HCT116 (cell line): ENCODE results near the gene KRT36. TPM values are rescaled to one million over a fixed set of nuclear protein-coding genes. Genes with fewer than 3 reads are reported as not detected.

Experiments used
- ATAC-seq: fragments of 200-7000 bp; cut with Tn5 transposase; 2 replicates; pipeline ENCODE4 v1.9.1; 2020; ENCODE audit warnings: mild to moderate bottlenecking, moderate library complexity
- BruUV-seq: library from RNA; stranded (reverse); fragments of 400-500 nt; replicated peaks from 2 replicates; lab custom pipeline; 2021; lab: Mats Ljungman, UMichigan
- CTCF ChIA-PET: fragments of 300-600 bp; sonication (Branson Sonifier 250); formaldehyde crosslinking; loops from one replicate; lab custom pipeline; 2021; ENCODE audit warnings: antibody characterized with exemption; lab: Charles Lee
- POLR2A ChIA-PET: fragments of 300-600, 350-600 bp; sonication (Branson Sonifier 250); formaldehyde crosslinking; loops from one replicate; lab custom pipeline; 2021; ENCODE audit warnings: antibody characterized with exemption; lab: Charles Lee
- RAD21 ChIA-PET, 2 experiments: fragments of 300-600 bp; sonication (Branson Sonifier 250); formaldehyde crosslinking; loops; one replicate each; lab custom pipeline; 2023; ENCODE audit warnings: low total read pairs in 2 of 2; ENCODE audit not compliant: uncharacterized antibody in 2 of 2, unreplicated experiment in 2 of 2, low non-redundant PET in 1 of 2; lab: Charles Lee
- DNase-seq: peaks from one replicate; pipeline ENCODE4 v3.0.0-alpha.2; 2010; ENCODE audit warnings: low read depth, low spot score
- H2AFZ ChIP-seq: fragments of 200-600 bp; shearing (Covaris generic), sonication (generic); 2 replicates; pipeline ENCODE4 v1.6.1; 2017; ENCODE audit warnings: low read depth, mixed run types, mixed read lengths, antibody characterized with exemption, low read length; ENCODE audit not compliant: poor library complexity, severe bottlenecking
- H3K27ac ChIP-seq: 2 replicates; pipeline ENCODE4 v1.5.1; 2012; ENCODE audit warnings: low read depth, low read length
- H3K27me3 ChIP-seq: fragments of 200-600 bp; sonication (generic); 2 replicates; pipeline ENCODE4 v1.6.1; 2016; ENCODE audit warnings: mixed run types, low read length, mixed read lengths; ENCODE audit not compliant: insufficient read depth
- H3K36me3 ChIP-seq, 2 experiments: fragments of 200-500 bp in 1 of 2; fragments of 200-600 bp in 1 of 2; sonication (Bioruptor generic) in 1 of 2; sonication (generic) in 1 of 2; 2 replicates each; pipeline versions ENCODE4 v1.5.1 to v1.6.1; 2014 to 2016; ENCODE audit warnings: low read length in 2 of 2, inconsistent platforms in 1 of 2, mixed read lengths in 1 of 2, mixed run types in 1 of 2; ENCODE audit not compliant: insufficient read depth in 2 of 2, control insufficient read depth in 1 of 2
- H3K4me1 ChIP-seq, 2 experiments: fragments of 200-600 bp in 1 of 2; sonication (generic) in 1 of 2; 2 replicates each; pipeline versions ENCODE4 v1.5.1 to v1.6.1; 2012 to 2017; ENCODE audit warnings: low read length in 2 of 2, inconsistent platforms in 1 of 2, mild to moderate bottlenecking in 1 of 2, mixed read lengths in 1 of 2, mixed run types in 1 of 2, moderate library complexity in 1 of 2; ENCODE audit not compliant: insufficient read depth in 2 of 2, control insufficient read depth in 1 of 2
- H3K4me2 ChIP-seq: fragments of 200-600 bp; sonication (generic); 2 replicates; pipeline ENCODE4 v1.6.1; 2017; ENCODE audit warnings: mixed run types, low read length, mixed read lengths
- H3K4me3 ChIP-seq, 2 experiments: fragments of 200-600 bp in 1 of 2; sonication (generic) in 1 of 2; replicated peaks in 1 of 2; 2 replicates each; pipeline ENCODE4 v1.5.1; 2011 to 2016; ENCODE audit warnings: low read length in 2 of 2, control low read depth in 1 of 2, low read depth in 1 of 2, mild to moderate bottlenecking in 1 of 2, mixed read lengths in 1 of 2, mixed run types in 1 of 2
- H3K79me2 ChIP-seq: fragments of 200-600 bp; sonication (generic); 2 replicates; pipeline ENCODE4 v1.6.1; 2017; ENCODE audit warnings: mild to moderate bottlenecking, mixed run types, low read length, moderate library complexity, mixed read lengths; ENCODE audit not compliant: insufficient read depth
- H3K9ac ChIP-seq: fragments of 200-600 bp; sonication (generic); 2 replicates; pipeline ENCODE4 v1.6.1; 2016; ENCODE audit warnings: low read length, mixed read lengths
- H3K9me2 ChIP-seq: fragments of 200-600 bp; sonication (generic), shearing (Covaris generic); 2 replicates; pipeline ENCODE4 v1.6.1; 2017; ENCODE audit warnings: mixed run types, mild to moderate bottlenecking, moderate library complexity; ENCODE audit not compliant: insufficient read depth
- H3K9me3 ChIP-seq, 2 experiments: fragments of 200-500 bp in 1 of 2; fragments of 200-600 bp in 1 of 2; sonication (Bioruptor generic) in 1 of 2; sonication (generic) in 1 of 2; 2 replicates each; pipeline ENCODE4 v1.6.1; 2014 to 2017; ENCODE audit warnings: low read length in 2 of 2, mixed read lengths in 2 of 2, inconsistent platforms in 1 of 2, low read depth in 1 of 2, mild to moderate bottlenecking in 1 of 2, mixed run types in 1 of 2, moderate library complexity in 1 of 2; ENCODE audit not compliant: control insufficient read depth in 1 of 2, insufficient read depth in 1 of 2
- H4K20me1 ChIP-seq: fragments of 200-600 bp; sonication (generic), shearing (Covaris generic); 2 replicates; pipeline ENCODE4 v1.6.1; 2017; ENCODE audit warnings: mixed run types, mild to moderate bottlenecking, moderate library complexity; ENCODE audit not compliant: insufficient read depth
- CBX3 ChIP-seq: IDR thresholded peaks from 2 replicates; pipeline ENCODE4 v1.6.1; 2012; ENCODE audit warnings: low read depth
- CEBPB ChIP-seq: IDR thresholded peaks from 2 replicates; pipeline ENCODE4 v1.6.1; 2012; ENCODE audit warnings: low read depth
- EGR1 ChIP-seq: IDR thresholded peaks from 2 replicates; pipeline ENCODE4 v1.6.1; 2012; ENCODE audit warnings: low read depth
- EZH2 ChIP-seq: fragments of 200-600 bp; sonication (generic); IDR thresholded peaks from 2 replicates; pipeline ENCODE4 v1.6.1; 2017; ENCODE audit warnings: antibody characterized with exemption, mixed run types
- POLR2A ChIP-seq: IDR thresholded peaks from 2 replicates; pipeline ENCODE4 v1.7.0; 2011; ENCODE audit warnings: borderline replicate concordance; ENCODE audit not compliant: insufficient read depth, insufficient read length; ENCODE audit errors: extremely low read depth
- RAD21 ChIP-seq: IDR thresholded peaks from 2 replicates; pipeline ENCODE4 v1.6.1; 2012; ENCODE audit warnings: low read depth, mild to moderate bottlenecking
- SIN3A ChIP-seq: IDR thresholded peaks from 2 replicates; pipeline ENCODE4 v1.6.1; 2012; ENCODE audit warnings: low read depth
- SRF ChIP-seq: IDR thresholded peaks from 2 replicates; pipeline ENCODE4 v1.6.1; 2012; ENCODE audit warnings: low read depth
- ZFX ChIP-seq: fragments of 450-650 bp; IDR thresholded peaks from 2 replicates; pipeline ENCODE4 v1.6.1; 2017
- intact Hi-C: fragments of 100-400 bp; cut with micrococcal nuclease; formaldehyde crosslinking; loops from 2 replicates; pipeline ENCODE4 v1.10.0; 2022
- total RNA-seq: library from RNA; stranded (reverse); gene quantifications from one replicate; pipeline ENCODE4 v1.2.1, GENCODE V29; 2021; ENCODE audit not compliant: unreplicated experiment
- TF ChIP-seq, protein P1 (sequence below): IDR thresholded peaks from 2 replicates; pipeline ENCODE4 v1.6.1; 2012
- TF ChIP-seq, protein P2 (sequence below): IDR thresholded peaks from 2 replicates; pipeline ENCODE4 v1.6.1; 2012
- TF ChIP-seq, protein P3 (sequence below), 3 experiments: fragments of 200-600 bp in 1 of 3; sonication (generic) in 1 of 3; IDR thresholded peaks in 2 of 3; conservative IDR thresholded peaks in 1 of 3; 2 replicates each; pipeline ENCODE4 v1.5.1; 2012 to 2017; ENCODE audit warnings: low read depth in 2 of 3, low read length in 2 of 3, antibody characterized with exemption in 1 of 3, borderline replicate concordance in 1 of 3, control low read depth in 1 of 3, mild to moderate bottlenecking in 1 of 3, mixed read lengths in 1 of 3, mixed run types in 1 of 3, moderate library complexity in 1 of 3; ENCODE audit not compliant: insufficient read depth in 1 of 3
- TF ChIP-seq, protein P4 (sequence below): IDR thresholded peaks from 2 replicates; pipeline ENCODE4 v1.6.1; 2011; ENCODE audit warnings: mild to moderate bottlenecking, low read length, moderate library complexity; ENCODE audit not compliant: insufficient replicate concordance; ENCODE audit errors: extremely low read depth

Gene KRT36
- total RNA-seq, 1 experiment from 2014 or later, result not detected

DNA sequence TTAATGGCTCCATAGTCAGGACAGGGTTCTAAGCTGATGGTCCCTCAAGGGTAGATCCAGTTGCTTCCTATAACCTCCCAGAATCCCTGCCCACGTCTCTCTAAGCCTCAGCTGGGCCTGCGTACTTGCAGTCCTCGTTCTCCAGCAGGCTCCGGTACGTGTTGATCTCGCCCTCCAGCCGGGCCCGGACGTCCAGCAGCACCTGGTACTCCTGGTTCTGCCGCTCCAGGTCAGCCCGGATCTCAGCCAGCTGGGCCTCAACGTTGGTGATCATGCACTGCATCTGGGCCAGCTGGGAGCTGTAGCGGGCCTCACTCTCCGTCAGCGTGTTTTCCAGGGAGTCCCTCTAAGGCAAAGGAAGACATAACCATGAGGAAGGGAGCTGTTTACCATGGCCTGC is 27.0 kb downstream of the KRT36 start:
- POLR2A ChIA-PET, result no interaction called here
- H3K9me3 ChIP-seq, result peaks cover 0 to under 1% of the 10 kb centered on the region in 2 experiments; a peak in 1 of 4 replicates
- CTCF ChIA-PET, result no interaction called here
- no peak overlapping the region for H3K4me2 ChIP-seq
- RAD21 ChIA-PET, result no interaction called here
- no peak for TF ChIP-seq EZH2
- TF ChIP-seq, protein P1, sequence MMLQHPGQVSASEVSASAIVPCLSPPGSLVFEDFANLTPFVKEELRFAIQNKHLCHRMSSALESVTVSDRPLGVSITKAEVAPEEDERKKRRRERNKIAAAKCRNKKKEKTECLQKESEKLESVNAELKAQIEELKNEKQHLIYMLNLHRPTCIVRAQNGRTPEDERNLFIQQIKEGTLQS, result no peak
- TF ChIP-seq CEBPB, result no peak
- TF ChIP-seq SRF, result no peak
- TF ChIP-seq, protein P2, sequence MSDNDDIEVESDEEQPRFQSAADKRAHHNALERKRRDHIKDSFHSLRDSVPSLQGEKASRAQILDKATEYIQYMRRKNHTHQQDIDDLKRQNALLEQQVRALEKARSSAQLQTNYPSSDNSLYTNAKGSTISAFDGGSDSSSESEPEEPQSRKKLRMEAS, result no peak
- TF ChIP-seq, protein P3, sequence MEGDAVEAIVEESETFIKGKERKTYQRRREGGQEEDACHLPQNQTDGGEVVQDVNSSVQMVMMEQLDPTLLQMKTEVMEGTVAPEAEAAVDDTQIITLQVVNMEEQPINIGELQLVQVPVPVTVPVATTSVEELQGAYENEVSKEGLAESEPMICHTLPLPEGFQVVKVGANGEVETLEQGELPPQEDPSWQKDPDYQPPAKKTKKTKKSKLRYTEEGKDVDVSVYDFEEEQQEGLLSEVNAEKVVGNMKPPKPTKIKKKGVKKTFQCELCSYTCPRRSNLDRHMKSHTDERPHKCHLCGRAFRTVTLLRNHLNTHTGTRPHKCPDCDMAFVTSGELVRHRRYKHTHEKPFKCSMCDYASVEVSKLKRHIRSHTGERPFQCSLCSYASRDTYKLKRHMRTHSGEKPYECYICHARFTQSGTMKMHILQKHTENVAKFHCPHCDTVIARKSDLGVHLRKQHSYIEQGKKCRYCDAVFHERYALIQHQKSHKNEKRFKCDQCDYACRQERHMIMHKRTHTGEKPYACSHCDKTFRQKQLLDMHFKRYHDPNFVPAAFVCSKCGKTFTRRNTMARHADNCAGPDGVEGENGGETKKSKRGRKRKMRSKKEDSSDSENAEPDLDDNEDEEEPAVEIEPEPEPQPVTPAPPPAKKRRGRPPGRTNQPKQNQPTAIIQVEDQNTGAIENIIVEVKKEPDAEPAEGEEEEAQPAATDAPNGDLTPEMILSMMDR (IDR thresholded peaks at IDR 0.05 in 2 of 3, conservative IDR thresholded peaks at IDR 0.05 in 1 of 3; ENCODE audit: borderline replicate concordance in 1 of 3, insufficient read depth in 1 of 3, low read depth in 2 of 3, low read length in 2 of 3), result no peak
- no peak for TF ChIP-seq ZFX
- TF ChIP-seq RAD21, result no peak
- no peak for TF ChIP-seq CBX3
- TF ChIP-seq, protein P4, sequence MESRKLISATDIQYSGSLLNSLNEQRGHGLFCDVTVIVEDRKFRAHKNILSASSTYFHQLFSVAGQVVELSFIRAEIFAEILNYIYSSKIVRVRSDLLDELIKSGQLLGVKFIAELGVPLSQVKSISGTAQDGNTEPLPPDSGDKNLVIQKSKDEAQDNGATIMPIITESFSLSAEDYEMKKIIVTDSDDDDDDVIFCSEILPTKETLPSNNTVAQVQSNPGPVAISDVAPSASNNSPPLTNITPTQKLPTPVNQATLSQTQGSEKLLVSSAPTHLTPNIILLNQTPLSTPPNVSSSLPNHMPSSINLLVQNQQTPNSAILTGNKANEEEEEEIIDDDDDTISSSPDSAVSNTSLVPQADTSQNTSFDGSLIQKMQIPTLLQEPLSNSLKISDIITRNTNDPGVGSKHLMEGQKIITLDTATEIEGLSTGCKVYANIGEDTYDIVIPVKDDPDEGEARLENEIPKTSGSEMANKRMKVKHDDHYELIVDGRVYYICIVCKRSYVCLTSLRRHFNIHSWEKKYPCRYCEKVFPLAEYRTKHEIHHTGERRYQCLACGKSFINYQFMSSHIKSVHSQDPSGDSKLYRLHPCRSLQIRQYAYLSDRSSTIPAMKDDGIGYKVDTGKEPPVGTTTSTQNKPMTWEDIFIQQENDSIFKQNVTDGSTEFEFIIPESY, result no peak
- TF ChIP-seq SIN3A, result no peak
- TF ChIP-seq EGR1, result no peak
- TF ChIP-seq POLR2A, result no peak
- H3K27ac ChIP-seq, result no peak overlapping the region
- peaks cover 15 to 26% of the 10 kb centered on the region in 2 experiments for H3K4me1 ChIP-seq
- H3K79me2 ChIP-seq, result no peaks in the 10 kb centered on the region
- no peak overlapping the region for H2AFZ ChIP-seq
- DNase-seq (no peak), ATAC-seq (no peak)
- no peaks in the 10 kb centered on the region for H3K27me3 ChIP-seq
- H3K36me3 ChIP-seq, result no peaks in the 10 kb centered on the region
- H3K4me3 ChIP-seq, result no peak overlapping the region
- no peaks in the 10 kb centered on the region for H4K20me1 ChIP-seq
- intact Hi-C loops, result no loop called here
- BruUV-seq, result no TSS peak
- H3K9ac ChIP-seq, result no peak overlapping the region
- no peaks in the 10 kb centered on the region for H3K9me2 ChIP-seq
